GM12873 (cell line): ENCODE data around the gene NGEF.

Experiments
- TF ChIP-seq, protein P1 (sequence below): IDR thresholded peaks from 2 replicates; pipeline ENCODE4 v1.5.1; 2012; ENCODE audit warnings: low read depth, mild to moderate bottlenecking, moderate library complexity, low read length, control low read depth; ENCODE audit not compliant: insufficient read depth; ENCODE audit errors: missing control alignments

NGEF gene

GRCh38 chr2:233058717-233059546 is 45.9 kb upstream of the NGEF start:
- TF ChIP-seq, protein P1, sequence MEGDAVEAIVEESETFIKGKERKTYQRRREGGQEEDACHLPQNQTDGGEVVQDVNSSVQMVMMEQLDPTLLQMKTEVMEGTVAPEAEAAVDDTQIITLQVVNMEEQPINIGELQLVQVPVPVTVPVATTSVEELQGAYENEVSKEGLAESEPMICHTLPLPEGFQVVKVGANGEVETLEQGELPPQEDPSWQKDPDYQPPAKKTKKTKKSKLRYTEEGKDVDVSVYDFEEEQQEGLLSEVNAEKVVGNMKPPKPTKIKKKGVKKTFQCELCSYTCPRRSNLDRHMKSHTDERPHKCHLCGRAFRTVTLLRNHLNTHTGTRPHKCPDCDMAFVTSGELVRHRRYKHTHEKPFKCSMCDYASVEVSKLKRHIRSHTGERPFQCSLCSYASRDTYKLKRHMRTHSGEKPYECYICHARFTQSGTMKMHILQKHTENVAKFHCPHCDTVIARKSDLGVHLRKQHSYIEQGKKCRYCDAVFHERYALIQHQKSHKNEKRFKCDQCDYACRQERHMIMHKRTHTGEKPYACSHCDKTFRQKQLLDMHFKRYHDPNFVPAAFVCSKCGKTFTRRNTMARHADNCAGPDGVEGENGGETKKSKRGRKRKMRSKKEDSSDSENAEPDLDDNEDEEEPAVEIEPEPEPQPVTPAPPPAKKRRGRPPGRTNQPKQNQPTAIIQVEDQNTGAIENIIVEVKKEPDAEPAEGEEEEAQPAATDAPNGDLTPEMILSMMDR = no peak

DNA sequence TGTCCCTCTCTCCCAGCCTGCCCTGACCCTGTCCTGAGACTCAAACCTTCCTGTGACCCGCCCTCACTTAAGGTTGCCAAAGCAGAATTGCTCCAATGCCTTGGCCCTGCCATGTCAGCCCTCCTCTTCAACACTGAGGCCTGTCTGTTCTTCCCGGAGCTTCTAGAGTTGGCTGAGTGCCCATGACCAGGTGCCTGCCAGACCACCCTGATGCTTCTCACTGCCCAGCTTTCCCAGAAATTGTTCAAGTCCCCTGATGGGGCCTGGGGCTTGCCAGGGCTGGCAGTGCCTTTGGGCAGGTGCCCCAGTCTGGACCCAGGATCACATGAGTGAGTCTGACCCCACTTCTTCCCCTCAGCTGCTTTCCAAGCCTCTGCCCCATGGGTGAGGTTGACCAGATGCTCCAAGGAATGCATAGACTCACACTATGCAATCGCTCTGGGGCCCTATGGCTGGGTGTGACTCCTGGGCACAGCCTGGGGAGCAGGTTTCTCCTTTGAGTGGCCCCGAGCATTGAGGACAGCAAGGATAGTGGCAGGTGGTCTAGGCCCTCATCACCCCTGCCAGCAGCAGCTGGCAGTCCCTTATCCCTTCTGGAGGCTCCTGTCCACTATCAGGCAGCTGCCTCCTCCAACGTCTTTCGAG is 44.0 kb upstream of the NGEF start:
- TF ChIP-seq, protein P1 = no peak

DNA sequence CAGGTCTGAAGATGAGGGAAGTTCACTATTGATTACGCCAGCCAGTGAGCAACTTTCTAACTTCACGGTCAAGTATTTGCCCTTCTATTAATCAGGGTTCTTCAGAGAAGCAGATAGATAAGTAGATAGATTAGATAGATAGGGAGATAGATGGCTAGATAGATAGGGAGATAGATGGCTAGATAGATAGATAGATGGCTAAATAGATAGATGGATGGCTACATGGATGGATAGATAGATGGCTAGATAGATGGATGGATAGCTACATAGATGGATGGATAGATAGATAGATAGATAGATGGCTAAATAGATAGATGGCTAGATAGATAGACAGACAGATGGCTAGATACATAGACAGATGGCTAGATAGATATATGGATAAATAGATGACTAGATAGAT is 42.3 kb upstream of the NGEF start:
- TF ChIP-seq, protein P1 = no peak

GRCh38 chr2:233053928-233054784 is 41.1 kb upstream of the NGEF start:
- TF ChIP-seq, protein P1 = peak; percentile 94

DNA sequence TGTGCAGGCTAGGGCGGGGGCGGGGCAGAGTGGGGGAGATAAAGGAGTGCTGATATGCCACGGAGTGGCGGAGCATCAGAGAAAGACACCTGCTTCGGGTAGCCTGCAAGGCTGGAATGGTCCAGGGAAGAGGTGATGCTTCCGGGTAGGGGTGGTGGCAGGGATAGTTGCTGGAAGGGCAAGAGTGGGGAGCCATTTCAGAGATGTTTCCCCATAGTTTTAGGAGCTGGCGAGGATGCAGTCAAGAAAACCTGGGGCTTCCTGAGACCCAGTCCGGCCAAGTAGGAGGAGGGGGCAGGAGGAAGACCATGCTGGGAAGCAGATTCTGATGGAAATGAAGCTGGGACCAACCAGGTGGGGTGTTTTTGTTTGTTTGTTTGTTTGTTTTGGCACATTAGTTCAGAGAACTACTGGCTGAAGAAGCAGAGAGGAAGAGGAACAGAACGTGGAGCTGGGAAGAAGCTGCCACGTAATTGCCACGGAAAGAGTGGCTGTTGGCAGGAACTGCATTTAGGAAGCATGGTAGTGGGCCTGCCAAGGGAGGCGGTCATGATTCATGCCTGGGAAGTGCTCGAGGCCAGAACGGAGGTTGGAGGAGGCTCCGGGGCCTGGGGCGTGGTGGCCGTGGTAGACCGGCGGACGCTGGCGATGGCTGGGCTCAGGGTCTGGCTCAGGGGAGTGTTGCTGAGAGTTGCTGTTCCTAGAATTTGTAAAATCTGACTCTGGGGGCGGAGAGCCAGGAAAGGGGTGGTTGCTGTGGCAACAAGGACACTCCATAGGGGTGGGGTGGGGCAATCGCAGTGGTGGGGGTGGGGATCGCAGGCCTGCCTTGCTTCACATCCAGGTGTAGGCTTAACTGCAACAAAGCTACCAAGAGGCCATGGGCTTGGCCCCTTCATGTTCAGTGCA is 38.4 kb upstream of the NGEF start:
- TF ChIP-seq, protein P1 = no peak

DNA sequence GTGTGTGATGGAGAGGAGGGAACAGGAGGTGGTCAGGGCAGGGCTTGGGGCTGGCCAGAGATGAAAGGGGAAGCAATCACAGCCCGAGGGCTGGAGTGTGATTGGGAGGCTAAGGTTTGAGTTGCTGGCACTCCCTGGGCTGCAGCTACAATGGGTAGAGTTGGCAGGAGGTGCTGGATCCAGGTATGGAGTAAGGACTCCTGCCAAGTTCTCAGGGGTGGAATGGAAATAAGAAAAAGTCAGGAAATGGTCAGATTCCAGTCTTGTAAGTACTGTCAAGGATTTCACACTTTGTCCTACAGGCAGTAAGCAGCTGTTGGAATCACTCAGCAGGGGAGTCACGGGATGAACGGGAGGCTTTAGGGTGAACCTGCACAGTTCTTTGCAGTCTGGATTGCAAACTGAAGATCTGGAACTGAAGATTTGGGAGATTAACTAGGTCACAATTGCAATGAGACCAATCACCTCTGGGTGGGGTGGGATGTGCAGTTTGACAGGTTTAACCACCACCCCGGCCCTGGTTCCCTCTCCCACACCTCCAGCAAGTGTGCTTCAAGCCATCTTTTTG is 36.2 kb upstream of the NGEF start:
- TF ChIP-seq, protein P1 = peak; percentile 24
